Neural progenitor cell (in vitro differentiated cells): Measurements from ENCODE around the gene ANKRD12. TPM values are rescaled to one million over a fixed set of nuclear protein-coding genes. Genes with fewer than 3 reads are reported as not detected.

Experiments used
- DNase-seq: peaks from one replicate; pipeline ENCODE4 v3.0.0-alpha.2; 2016; ENCODE audit warnings: low spot score
- H2AFZ ChIP-seq: fragments of 200-600 bp; sonication (generic); replicated peaks from 2 replicates; pipeline ENCODE4 v1.6.1; 2016; ENCODE audit warnings: antibody characterized with exemption
- H3F3A ChIP-seq: fragments of 200-600 bp; sonication (generic); 2 replicates; pipeline ENCODE4 v1.6.1; 2016; ENCODE audit warnings: antibody characterized with exemption, low read depth
- H3K27ac ChIP-seq: fragments of 200-600 bp; sonication (generic); 2 replicates; pipeline ENCODE4 v1.5.1; 2016; ENCODE audit warnings: mild to moderate bottlenecking
- H3K27me3 ChIP-seq: fragments of 200-600 bp; sonication (generic); 2 replicates; pipeline ENCODE4 v1.6.1; 2016; ENCODE audit warnings: mild to moderate bottlenecking, moderate library complexity
- H3K36me3 ChIP-seq: fragments of 200-600 bp; sonication (generic); 2 replicates; pipeline ENCODE4 v1.5.1; 2016
- H3K4me1 ChIP-seq: fragments of 200-600 bp; sonication (generic); 2 replicates; pipeline ENCODE4 v1.6.1; 2016; ENCODE audit warnings: mixed run types
- H3K4me2 ChIP-seq: fragments of 200-600 bp; sonication (generic); 2 replicates; pipeline ENCODE4 v1.6.1; 2016
- H3K4me3 ChIP-seq: fragments of 200-600 bp; sonication (generic); 2 replicates; pipeline ENCODE4 v1.5.1; 2016
- H3K79me2 ChIP-seq: fragments of 200-600 bp; sonication (generic); 2 replicates; pipeline ENCODE4 v1.6.1; 2016; ENCODE audit warnings: low read depth
- H3K9ac ChIP-seq: fragments of 200-600 bp; sonication (generic); 2 replicates; pipeline ENCODE4 v1.6.1; 2016
- H3K9me3 ChIP-seq: fragments of 200-600 bp; sonication (generic); 2 replicates; pipeline ENCODE4 v1.5.1; 2016; ENCODE audit warnings: low read depth
- H4K20me1 ChIP-seq: fragments of 200-600 bp; sonication (generic); 2 replicates; pipeline ENCODE4 v1.6.1; 2016; ENCODE audit warnings: low read depth
- H3K27ac Mint-ChIP-seq: 3 replicates; pipeline ENCODE4 v1.8.0; 2021; ENCODE audit warnings: mixed read lengths
- H3K27me3 Mint-ChIP-seq: 2 replicates; pipeline ENCODE4 v1.8.0; 2022; ENCODE audit warnings: low read depth, mild to moderate bottlenecking, inconsistent platforms, moderate library complexity, mixed read lengths; ENCODE audit not compliant: insufficient read depth
- H3K36me3 Mint-ChIP-seq: 3 replicates; pipeline ENCODE4 v1.8.0; 2021; ENCODE audit warnings: mixed read lengths
- H3K4me1 Mint-ChIP-seq: 3 replicates; pipeline ENCODE4 v1.8.0; 2021; ENCODE audit warnings: mixed read lengths
- H3K4me3 Mint-ChIP-seq: 3 replicates; pipeline ENCODE4 v1.8.0; 2021; ENCODE audit warnings: mild to moderate bottlenecking, moderate library complexity, mixed read lengths
- H3K9me3 Mint-ChIP-seq: 3 replicates; pipeline ENCODE4 v1.8.0; 2020; ENCODE audit warnings: mixed read lengths
- CTCF ChIP-seq: fragments of 200-600 bp; sonication (generic); IDR thresholded peaks from 2 replicates; pipeline ENCODE4 v1.5.1; 2017; ENCODE audit warnings: antibody characterized with exemption, mild to moderate bottlenecking
- EZH2 ChIP-seq: fragments of 200-600 bp; sonication (generic); IDR thresholded peaks from 2 replicates; pipeline ENCODE4 v1.6.1; 2017; ENCODE audit warnings: antibody characterized with exemption, mild to moderate bottlenecking, moderate library complexity
- EZH2phosphoT487 ChIP-seq: fragments of 200-600 bp; sonication (generic); IDR thresholded peaks from 2 replicates; pipeline ENCODE4 v1.6.1; 2017; ENCODE audit warnings: antibody characterized with exemption
- total RNA-seq: library from RNA; depleted of rRNA; stranded (reverse); fragments of >200 nt; gene quantifications from 2 replicates; pipeline ENCODE4 v1.2.3, GENCODE V29; 2015; ENCODE audit warnings: low replicate concordance

The ANKRD12 gene
- total RNA-seq, 1 donor from 2014 or later, result 38.2 TPM

DNA sequence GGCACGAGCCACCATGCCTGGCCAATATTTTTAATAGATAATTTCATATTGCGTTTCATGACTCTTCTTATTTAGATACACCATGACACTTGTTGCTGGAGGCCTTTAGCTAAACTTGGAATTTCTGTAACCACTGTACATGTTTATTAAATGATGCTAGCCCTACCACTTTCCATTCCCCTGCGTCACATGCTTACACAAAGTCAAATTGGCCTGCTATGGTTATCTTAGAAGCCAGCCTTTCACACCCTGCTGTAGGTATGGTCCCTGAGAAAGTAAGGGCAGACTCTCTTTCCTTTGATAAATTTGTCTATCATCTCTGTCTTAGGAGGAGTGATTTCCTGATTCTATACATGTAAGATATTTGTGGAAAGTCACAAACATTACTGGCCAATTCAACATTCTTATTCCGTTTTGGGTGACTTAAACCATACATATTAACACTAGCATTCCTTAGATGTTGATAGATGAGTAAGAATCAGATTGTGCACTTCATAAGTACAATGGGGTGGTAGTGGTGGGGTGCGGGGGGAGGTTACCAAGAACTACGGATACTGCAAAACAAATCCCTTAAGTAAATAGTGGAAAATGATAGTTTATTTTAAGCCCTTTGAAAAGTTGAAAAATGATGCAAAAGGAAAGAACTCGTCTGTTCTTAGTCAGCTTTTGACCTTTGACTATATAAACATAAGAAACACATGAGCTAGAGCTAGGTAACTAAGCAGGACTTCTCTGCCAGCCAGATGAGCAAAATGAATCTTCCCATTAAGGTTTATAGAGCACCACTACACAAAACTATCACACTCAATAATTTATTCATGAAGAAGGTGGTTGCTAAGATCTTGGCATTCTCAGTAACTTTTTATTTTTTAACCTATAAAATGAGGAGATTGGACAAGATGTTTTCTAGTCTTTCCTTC is 42.0 kb upstream of the ANKRD12 start:
- Histone ChIP-seq H3K9ac (no peak overlapping the region), H3K4me2 (no peak overlapping the region)
- H3K9me3 Mint-ChIP-seq, result no peaks in the 10 kb centered on the region

GRCh38 chr18:9095297-9096006 is 41.1 kb upstream of the ANKRD12 start:
- peaks cover 13% of the 10 kb centered on the region for H3K4me1 ChIP-seq
- no peaks in the 10 kb centered on the region for H3K79me2 ChIP-seq
- no peaks in the 10 kb centered on the region for H3K9me3 ChIP-seq
- no peak overlapping the region for H3K27ac ChIP-seq
- no peaks in the 10 kb centered on the region for H3K36me3 ChIP-seq
- no peaks in the 10 kb centered on the region for H4K20me1 ChIP-seq
- peaks cover 16% of the 10 kb centered on the region for H3K4me1 Mint-ChIP-seq
- H2AFZ ChIP-seq, result no peak overlapping the region
- TF ChIP-seq CTCF (no peak), EZH2 (no peak), EZH2phosphoT487 (no peak)
- DNase-seq, result no peak
- H3K27me3 ChIP-seq, result no peaks in the 10 kb centered on the region
- peaks cover 4% of the 10 kb centered on the region for H3K27me3 Mint-ChIP-seq
- no peak overlapping the region for H3K27ac Mint-ChIP-seq
- no peaks in the 10 kb centered on the region for H3K9me3 Mint-ChIP-seq
- H3K4me3 ChIP-seq, result no peak overlapping the region
- no peak overlapping the region for H3K4me2 ChIP-seq
- no peaks in the 10 kb centered on the region for H3K36me3 Mint-ChIP-seq
- no peak overlapping the region for H3K4me3 Mint-ChIP-seq
- H3K9ac ChIP-seq, result no peak overlapping the region
- no peaks in the 10 kb centered on the region for H3F3A ChIP-seq

More for the DNA sequence above, 42.0 kb upstream of the ANKRD12 start:
- Histone ChIP-seq H3K79me2 (no peaks in the 10 kb centered on the region), H3F3A (no peaks in the 10 kb centered on the region), H3K4me3 (no peak overlapping the region), H3K4me1 (peaks cover 11% of the 10 kb centered on the region), H2AFZ (no peak overlapping the region), H3K27ac (no peak overlapping the region), H3K27me3 (no peaks in the 10 kb centered on the region), H3K36me3 (no peaks in the 10 kb centered on the region), H3K9me3 (no peaks in the 10 kb centered on the region), H4K20me1 (no peaks in the 10 kb centered on the region)
- Mint-ChIP-seq H3K27ac (no peak overlapping the region), H3K36me3 (no peaks in the 10 kb centered on the region), H3K4me3 (no peak overlapping the region), H3K4me1 (peaks cover 15% of the 10 kb centered on the region), H3K27me3 (peaks cover 4% of the 10 kb centered on the region)
- no peak for TF ChIP-seq EZH2phosphoT487
- no peak for TF ChIP-seq EZH2
- no peak for TF ChIP-seq CTCF
- DNase-seq, result no peak

GRCh38 chr18:9096007-9096371 is 40.6 kb upstream of the ANKRD12 start:
- H3K9ac ChIP-seq, result no peak overlapping the region
- no peaks in the 10 kb centered on the region for H3F3A ChIP-seq
- no peak overlapping the region for H3K27ac ChIP-seq
- Mint-ChIP-seq H3K36me3 (no peaks in the 10 kb centered on the region), H3K27me3 (peaks cover 4% of the 10 kb centered on the region), H3K9me3 (no peaks in the 10 kb centered on the region), H3K4me1 (peaks cover 16% of the 10 kb centered on the region), H3K27ac (no peak overlapping the region), H3K4me3 (no peak overlapping the region)
- peaks cover 13% of the 10 kb centered on the region for H3K4me1 ChIP-seq
- H3K4me2 ChIP-seq, result no peak overlapping the region
- no peaks in the 10 kb centered on the region for H4K20me1 ChIP-seq
- H2AFZ ChIP-seq, result no peak overlapping the region
- no peak for DNase-seq
- H3K27me3 ChIP-seq, result no peaks in the 10 kb centered on the region
- no peak overlapping the region for H3K4me3 ChIP-seq
- TF ChIP-seq CTCF (no peak), EZH2 (no peak), EZH2phosphoT487 (no peak)
- H3K79me2 ChIP-seq, result no peaks in the 10 kb centered on the region
- no peaks in the 10 kb centered on the region for H3K9me3 ChIP-seq
- H3K36me3 ChIP-seq, result no peaks in the 10 kb centered on the region
